IPS-15b (cell line): ENCODE data around the gene CRIP3.
A peak's percentile ranks its signal among the peaks of the same experiment; 100 is the strongest.

Experiments
- H3K27me3 ChIP-seq: one replicate; pipeline ENCODE4 v1.6.1; 2013; ENCODE audit warnings: low read length; ENCODE audit not compliant: control insufficient read depth, insufficient read depth
- H3K36me3 ChIP-seq: one replicate; pipeline ENCODE4 v1.6.1; 2013; ENCODE audit warnings: low read length; ENCODE audit not compliant: control insufficient read depth, insufficient read depth
- H3K4me1 ChIP-seq: one replicate; pipeline ENCODE4 v1.6.1; 2013; ENCODE audit warnings: mild to moderate bottlenecking, low read length; ENCODE audit not compliant: control insufficient read depth, insufficient read depth
- H3K4me3 ChIP-seq: one replicate; pipeline ENCODE4 v1.5.1; 2013; ENCODE audit warnings: low read depth, low read length
- H3K9ac ChIP-seq: one replicate; pipeline ENCODE4 v1.6.1; 2013; ENCODE audit warnings: low read depth, mild to moderate bottlenecking, low read length
- H3K9me3 ChIP-seq: one replicate; pipeline ENCODE4 v1.6.1; 2013; ENCODE audit warnings: mild to moderate bottlenecking, low read length; ENCODE audit not compliant: control insufficient read depth, insufficient read depth

CRIP3 gene

DNA sequence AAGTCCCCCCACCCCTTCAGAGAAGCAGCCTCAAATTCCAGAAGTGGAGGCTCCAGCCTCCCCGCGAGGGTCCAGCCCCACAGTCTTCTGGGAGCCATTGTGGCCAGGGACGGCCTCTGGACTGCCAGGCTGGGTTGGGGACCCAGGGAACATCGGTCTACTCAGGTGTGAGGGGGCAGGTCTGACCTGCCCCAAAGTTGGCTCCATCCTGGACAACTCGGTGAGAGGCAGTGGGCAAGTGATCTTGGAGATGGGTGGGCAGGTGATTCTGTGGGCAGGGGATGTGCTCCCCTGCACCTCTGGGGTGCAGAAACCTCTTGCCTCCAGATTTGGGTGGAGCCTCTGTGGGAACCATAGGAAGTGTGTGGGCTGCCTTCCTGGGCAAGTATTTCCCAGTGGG is 22.8 kb downstream of the CRIP3 start:
- Histone ChIP-seq H3K4me1 (no peaks in the 10 kb centered on the region), H3K9me3 (no peaks in the 10 kb centered on the region)

DNA sequence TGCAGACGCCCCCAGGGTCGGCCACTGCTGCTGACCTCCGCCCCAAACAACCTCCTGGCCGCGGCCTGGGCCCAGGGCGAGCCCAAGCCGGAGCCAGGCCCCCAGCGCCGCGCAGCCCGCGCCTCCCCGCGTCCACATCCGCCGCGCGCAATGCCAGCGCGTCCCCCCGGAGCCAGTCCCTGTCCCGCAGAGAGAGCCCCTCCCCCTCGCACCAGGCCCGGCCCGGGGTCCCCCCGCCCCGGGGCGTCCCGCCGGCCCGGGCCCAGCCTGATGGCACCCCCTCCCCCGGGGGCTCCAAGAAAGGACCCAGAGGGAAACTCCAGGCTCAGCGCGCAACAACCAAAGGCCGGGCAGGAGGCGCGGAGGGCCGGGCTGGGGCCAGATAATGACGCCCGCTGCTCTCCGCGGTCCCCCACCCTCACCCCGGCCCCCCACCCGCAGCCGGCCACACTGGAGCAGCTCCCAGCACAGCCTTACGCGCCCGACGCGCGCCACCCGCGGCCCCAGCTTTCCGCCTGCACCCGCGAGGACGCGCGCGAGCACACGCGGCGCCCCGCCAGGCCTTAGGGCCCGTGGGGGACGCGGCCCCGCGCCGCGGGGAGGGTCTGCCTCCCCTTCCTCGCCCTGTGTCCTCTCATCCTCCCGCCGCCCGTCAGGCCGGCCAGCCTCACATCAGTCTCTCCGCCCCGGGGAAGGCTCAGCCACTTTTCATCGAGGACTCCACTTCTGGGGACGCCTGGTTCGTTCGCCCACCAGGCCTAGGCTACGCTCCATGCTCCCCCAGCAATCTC is 23.4 kb downstream of the CRIP3 start:
- H3K36me3 ChIP-seq = no peaks in the 10 kb centered on the region
- H3K4me3 ChIP-seq = peak overlapping the region; percentile 18
- peaks cover 22% of the 10 kb centered on the region for H3K27me3 ChIP-seq
- H3K9me3 ChIP-seq = no peaks in the 10 kb centered on the region
- H3K4me1 ChIP-seq = no peaks in the 10 kb centered on the region
- no peak overlapping the region for H3K9ac ChIP-seq

More for the DNA sequence above, 22.8 kb downstream of the CRIP3 start:
- H3K27me3 ChIP-seq = peaks cover 22% of the 10 kb centered on the region
- no peaks in the 10 kb centered on the region for H3K36me3 ChIP-seq
- H3K4me3 ChIP-seq = no peak overlapping the region
- H3K9ac ChIP-seq = no peak overlapping the region

DNA sequence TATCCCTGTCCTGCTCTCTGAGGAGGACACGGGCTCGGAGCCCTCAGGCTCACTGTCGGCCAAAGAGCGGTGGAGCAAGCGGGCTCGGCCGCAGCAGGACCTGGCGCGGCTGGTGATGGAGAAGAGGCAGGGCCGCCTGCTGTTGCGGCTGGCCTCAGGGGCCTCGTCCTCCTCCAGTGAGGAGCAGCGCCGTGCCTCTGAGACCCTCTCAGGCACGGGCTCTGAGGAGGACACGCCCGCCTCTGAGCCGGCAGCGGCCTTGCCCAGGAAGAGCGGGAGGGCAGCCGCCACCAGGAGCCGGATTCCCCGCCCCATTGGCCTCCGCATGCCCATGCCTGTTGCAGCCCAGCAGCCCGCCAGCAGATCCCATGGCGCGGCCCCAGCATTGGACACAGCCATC is 24.7 kb downstream of the CRIP3 start:
- Histone ChIP-seq H3K9me3 (no peaks in the 10 kb centered on the region), H3K36me3 (no peaks in the 10 kb centered on the region), H3K4me3 (no peak overlapping the region), H3K4me1 (peaks cover 3% of the 10 kb centered on the region), H3K27me3 (peaks cover 22% of the 10 kb centered on the region), H3K9ac (no peak overlapping the region)

DNA sequence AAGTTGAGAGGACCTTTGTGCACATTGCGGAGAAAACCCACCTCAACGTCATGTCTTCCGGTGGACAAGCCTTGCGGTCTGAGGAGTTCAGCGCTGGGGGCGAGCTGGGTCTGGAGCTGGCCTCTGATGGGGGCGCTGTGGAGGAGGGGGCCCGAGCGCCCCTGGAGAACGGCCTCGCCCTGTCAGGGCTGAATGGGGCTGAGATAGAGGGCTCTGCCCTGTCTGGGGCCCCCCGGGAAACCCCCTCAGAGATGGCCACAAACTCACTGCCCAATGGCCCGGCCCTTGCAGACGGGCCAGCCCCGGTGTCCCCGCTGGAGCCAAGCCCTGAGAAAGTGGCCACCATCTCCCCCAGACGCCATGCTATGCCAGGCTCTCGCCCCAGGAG is 25.1 kb downstream of the CRIP3 start:
- peaks cover 25% of the 10 kb centered on the region for H3K27me3 ChIP-seq
- H3K9ac ChIP-seq = no peak overlapping the region
- H3K4me3 ChIP-seq = no peak overlapping the region
- H3K36me3 ChIP-seq = no peaks in the 10 kb centered on the region
- no peaks in the 10 kb centered on the region for H3K9me3 ChIP-seq
- H3K4me1 ChIP-seq = peaks cover 7% of the 10 kb centered on the region

DNA sequence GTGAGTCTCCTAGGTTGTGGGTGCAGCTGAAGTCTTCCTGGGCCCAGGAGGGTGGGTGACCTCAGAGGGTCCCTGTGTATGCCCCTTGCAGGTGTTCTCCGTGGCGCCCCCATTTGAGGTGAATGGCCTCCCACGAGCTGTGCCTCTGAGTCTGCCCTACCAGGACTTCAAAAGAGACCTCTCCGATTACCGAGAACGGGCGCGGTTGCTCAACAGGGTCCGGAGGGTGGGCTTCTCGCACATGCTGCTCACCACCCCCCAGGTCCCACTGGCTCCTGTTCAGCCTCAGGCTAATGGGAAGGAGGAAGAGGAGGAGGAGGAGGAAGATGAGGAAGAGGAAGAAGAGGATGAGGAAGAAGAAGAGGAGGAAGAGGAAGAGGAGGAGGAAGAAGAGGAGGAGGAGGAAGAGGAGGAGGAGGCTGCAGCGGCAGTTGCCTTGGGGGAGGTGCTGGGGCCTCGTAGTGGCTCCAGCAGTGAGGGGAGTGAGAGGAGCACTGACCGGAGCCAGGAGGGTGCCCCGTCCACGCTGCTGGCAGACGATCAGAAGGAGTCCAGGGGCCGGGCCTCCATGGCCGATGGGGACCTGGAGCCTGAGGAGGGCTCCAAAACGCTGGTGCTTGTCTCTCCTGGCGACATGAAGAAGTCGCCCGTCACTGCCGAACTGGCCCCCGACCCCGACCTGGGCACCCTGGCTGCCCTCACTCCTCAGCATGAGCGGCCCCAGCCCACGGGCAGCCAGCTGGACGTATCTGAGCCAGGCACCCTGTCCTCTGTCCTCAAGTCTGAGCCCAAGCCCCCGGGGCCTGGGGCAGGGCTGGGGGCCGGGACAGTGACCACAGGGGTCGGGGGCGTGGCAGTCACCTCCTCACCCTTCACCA is 25.8 kb downstream of the CRIP3 start:
- no peak overlapping the region for H3K4me3 ChIP-seq

DNA sequence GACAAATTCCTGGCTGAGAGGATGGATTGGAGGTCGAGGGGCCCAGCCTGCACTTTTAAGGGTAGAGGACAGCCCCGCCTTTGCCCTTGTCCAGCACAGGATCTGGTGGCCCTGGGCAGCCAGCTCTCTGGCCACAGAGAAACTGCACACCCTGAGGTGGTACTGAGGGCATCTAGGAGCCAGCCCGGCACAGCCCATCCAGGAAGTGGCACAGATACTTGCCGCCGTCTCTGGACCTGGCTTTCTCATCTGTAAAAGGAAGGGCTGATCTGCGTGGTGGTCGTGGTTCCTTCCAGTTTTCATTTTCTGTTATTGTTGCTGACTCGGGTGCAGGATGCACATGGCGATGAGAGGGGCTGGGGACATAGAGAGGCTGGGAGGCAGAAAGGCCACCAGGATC is 26.6 kb downstream of the CRIP3 start:
- H3K4me3 ChIP-seq = no peak overlapping the region
- H3K9ac ChIP-seq = no peak overlapping the region
- no peaks in the 10 kb centered on the region for H3K36me3 ChIP-seq
- peaks cover 34% of the 10 kb centered on the region for H3K27me3 ChIP-seq
- H3K4me1 ChIP-seq = peaks cover 12% of the 10 kb centered on the region
- no peaks in the 10 kb centered on the region for H3K9me3 ChIP-seq

More for the DNA sequence above, 25.8 kb downstream of the CRIP3 start:
- Histone ChIP-seq H3K9me3 (no peaks in the 10 kb centered on the region), H3K4me1 (peaks cover 12% of the 10 kb centered on the region), H3K9ac (no peak overlapping the region), H3K27me3 (peaks cover 26% of the 10 kb centered on the region), H3K36me3 (no peaks in the 10 kb centered on the region)

DNA sequence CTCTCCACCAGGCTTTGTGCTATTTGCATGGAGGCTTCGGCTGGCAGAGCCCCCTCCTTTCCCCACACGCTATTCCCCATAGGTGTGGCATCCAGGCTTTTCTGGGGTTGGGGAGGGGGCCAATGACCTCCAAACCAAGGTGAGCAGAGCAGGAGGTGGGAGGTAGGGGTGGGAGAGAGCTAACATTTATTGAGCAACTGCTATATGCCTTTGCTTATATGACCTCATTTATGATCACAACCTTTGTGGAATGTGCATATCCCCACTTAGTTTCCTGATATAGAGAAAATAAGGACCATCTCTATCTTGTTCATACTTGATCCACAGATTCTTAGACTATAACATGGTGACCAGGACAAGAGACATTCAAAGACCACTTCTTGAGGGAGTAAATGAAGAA is 28.4 kb downstream of the CRIP3 start:
- Histone ChIP-seq H3K9me3 (no peaks in the 10 kb centered on the region), H3K9ac (no peak overlapping the region), H3K4me3 (no peak overlapping the region), H3K27me3 (peaks cover 34% of the 10 kb centered on the region), H3K4me1 (peaks cover 12% of the 10 kb centered on the region), H3K36me3 (no peaks in the 10 kb centered on the region)

DNA sequence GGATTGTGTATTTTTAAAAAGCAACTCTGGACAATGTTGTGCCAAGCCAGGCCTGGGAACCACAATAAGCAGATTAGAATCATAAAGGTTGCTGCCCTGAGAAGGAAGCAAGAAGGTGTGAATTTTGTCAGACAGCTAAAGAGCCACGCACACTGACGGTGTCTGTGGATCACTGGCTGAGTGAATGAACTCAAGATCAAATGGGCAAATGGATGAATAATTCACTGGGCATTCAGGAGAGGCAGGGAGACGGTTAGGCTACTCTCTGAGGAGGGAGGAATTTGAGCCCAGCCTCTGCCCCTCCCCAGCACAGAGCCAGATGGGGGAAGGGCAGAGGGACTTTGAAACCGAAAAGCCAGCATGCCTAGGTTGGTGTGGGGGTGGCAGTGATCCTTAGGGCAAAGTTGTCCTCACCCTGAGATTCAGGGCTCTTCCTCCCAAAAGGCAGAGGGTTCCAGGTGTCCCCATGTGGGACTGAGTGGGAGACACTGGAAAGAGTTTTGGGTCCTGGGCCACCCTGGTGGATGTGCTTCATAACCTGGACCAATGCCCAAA is 30.0 kb downstream of the CRIP3 start:
- H3K27me3 ChIP-seq = peaks cover 40% of the 10 kb centered on the region
- no peak overlapping the region for H3K4me3 ChIP-seq
- peaks cover 12% of the 10 kb centered on the region for H3K4me1 ChIP-seq
- no peaks in the 10 kb centered on the region for H3K36me3 ChIP-seq
- H3K9ac ChIP-seq = no peak overlapping the region
- H3K9me3 ChIP-seq = no peaks in the 10 kb centered on the region

DNA sequence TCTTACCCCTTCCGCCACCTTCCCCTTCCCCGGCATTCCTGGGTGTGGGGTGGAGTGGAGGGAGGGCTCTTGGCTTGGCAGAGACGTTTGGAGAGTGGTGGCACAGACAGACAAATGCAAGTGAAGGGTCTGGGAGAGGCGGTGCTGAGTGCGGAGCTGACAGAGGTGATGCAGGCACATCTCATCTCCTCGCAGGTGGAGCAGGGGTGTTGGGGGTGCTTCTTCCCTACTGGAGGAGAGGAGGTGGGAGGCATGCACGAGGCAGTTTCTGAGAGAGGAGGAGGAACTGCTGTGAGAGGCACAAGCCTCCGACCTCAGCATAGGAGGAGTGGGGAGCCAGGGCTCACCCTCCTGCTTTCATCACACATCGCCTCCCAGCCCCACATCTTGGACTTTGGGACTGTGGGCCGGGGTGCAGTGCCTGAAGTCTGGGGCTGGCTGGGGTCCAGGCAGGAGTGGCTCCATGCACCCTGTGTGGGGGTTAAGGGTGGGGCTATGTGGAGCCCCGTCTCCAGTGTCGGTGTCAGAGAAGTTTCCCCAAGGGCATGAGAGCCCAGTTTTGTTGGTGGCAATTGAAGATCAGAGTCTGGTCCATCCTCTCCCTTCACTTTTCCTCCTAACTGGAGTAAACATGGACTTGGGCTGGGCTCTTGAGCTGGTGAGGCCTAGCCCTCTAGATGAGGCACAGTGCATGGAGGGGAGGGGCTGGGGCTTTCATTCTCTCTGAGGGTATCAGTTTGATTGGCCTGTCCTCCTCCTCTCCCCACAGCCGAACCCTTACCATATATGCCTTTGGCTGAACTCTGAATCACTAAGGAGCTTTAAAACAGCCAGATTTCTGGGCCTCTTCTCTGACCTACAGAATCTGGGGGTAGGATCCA is 30.7 kb downstream of the CRIP3 start:
- no peaks in the 10 kb centered on the region for H3K9me3 ChIP-seq
- peaks cover 47% of the 10 kb centered on the region for H3K27me3 ChIP-seq
- H3K9ac ChIP-seq = no peak overlapping the region
- H3K4me1 ChIP-seq = peaks cover 12% of the 10 kb centered on the region
- H3K4me3 ChIP-seq = no peak overlapping the region
- H3K36me3 ChIP-seq = no peaks in the 10 kb centered on the region

DNA sequence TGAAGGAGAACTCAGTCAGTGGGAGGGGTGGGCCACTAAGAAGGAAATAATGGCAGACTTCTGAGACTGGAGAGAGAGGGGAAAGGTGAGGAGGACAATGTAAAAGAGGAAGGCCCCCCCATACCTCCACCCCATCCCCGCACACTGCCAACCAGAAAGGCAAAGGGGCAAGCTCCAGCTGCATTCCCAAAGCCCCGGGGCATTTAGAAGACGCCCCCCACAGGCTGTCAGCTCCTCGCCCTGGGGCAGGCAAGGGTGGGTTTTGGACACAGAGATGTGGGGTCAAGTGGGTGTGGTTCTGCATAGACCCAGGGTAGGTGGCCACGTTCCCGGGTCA is 31.4 kb downstream of the CRIP3 start:
- H3K9me3 ChIP-seq = no peaks in the 10 kb centered on the region
- no peak overlapping the region for H3K4me3 ChIP-seq
- H3K27me3 ChIP-seq = peaks cover 53% of the 10 kb centered on the region
- H3K9ac ChIP-seq = no peak overlapping the region
- peaks cover 12% of the 10 kb centered on the region for H3K4me1 ChIP-seq
- H3K36me3 ChIP-seq = no peaks in the 10 kb centered on the region

DNA sequence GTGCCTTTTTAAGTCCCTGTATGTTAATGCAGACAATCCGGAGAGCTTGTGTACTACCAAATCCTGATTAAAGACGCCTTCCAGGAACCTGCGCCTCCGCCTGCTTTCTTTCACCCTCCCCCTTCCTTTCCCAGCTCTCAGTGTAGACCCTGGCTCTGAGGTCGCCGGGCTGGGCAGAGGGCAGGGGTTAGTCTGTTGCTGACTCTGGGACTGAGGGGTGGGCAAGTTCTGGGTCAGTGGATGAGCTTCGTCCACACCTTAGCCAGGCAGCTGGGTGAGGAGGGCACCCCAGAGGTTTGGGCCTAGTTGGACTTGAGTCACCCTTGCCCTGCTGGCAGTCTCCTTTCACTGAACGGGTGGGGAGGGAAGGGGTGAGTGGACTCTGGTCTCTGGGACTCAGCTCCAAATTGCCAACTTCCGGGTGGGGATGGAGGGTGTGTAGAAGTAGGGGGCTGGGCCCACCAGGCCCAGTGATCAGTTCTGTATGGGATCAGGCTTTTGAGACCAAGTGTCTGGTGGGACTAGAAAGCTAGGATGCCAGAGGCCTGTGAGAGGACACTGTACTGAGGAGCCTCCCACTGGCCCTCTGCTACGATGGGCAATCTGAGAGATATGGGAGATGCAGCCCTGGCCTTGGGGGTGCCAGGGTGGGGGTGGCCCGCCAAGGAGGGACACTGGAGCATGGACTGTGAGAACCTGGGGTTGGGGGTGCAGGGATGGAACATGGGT is 31.9 kb downstream of the CRIP3 start:
- Histone ChIP-seq H3K9ac (no peak overlapping the region), H3K9me3 (no peaks in the 10 kb centered on the region), H3K27me3 (peaks cover 58% of the 10 kb centered on the region), H3K36me3 (no peaks in the 10 kb centered on the region), H3K4me1 (peaks cover 12% of the 10 kb centered on the region), H3K4me3 (peak overlapping the region; percentile 23)
